Endodermal cell (in vitro differentiated cells): ENCODE results near the gene ARHGEF33. TPM values are rescaled to one million over a fixed set of nuclear protein-coding genes. Genes with fewer than 3 reads are reported as not detected.

Experiments
- DNase-seq: peaks from one replicate; pipeline ENCODE4 v3.0.0-alpha.2; 2017
- H3K27ac ChIP-seq: 2 replicates; pipeline ENCODE4 v1.5.1; 2013; ENCODE audit warnings: mild to moderate bottlenecking, low read depth, low read length, moderate library complexity
- H3K27me3 ChIP-seq: 2 replicates; pipeline ENCODE4 v1.6.1; 2013; ENCODE audit warnings: mild to moderate bottlenecking, low read length, moderate library complexity; ENCODE audit not compliant: insufficient read depth, control insufficient read depth, poor library complexity, severe bottlenecking
- H3K36me3 ChIP-seq: 2 replicates; pipeline ENCODE4 v1.7.0; 2013; ENCODE audit warnings: mild to moderate bottlenecking, low read length, moderate library complexity; ENCODE audit not compliant: control insufficient read depth, insufficient read depth
- H3K4me1 ChIP-seq: one replicate; pipeline ENCODE4 v1.7.0; 2013; ENCODE audit warnings: low read length; ENCODE audit not compliant: control insufficient read depth, insufficient read depth
- H3K4me3 ChIP-seq: 2 replicates; pipeline ENCODE4 v1.5.1; 2013; ENCODE audit warnings: mild to moderate bottlenecking, low read length, moderate library complexity
- H3K9ac ChIP-seq: 2 replicates; pipeline ENCODE4 v1.6.1; 2013; ENCODE audit warnings: mild to moderate bottlenecking, low read length, moderate library complexity; ENCODE audit not compliant: poor library complexity, severe bottlenecking; ENCODE audit errors: extremely low read depth
- H3K9me3 ChIP-seq: 2 replicates; pipeline ENCODE4 v1.6.1; 2013; ENCODE audit warnings: mild to moderate bottlenecking, low read length, moderate library complexity; ENCODE audit not compliant: control insufficient read depth
- H3K27ac Mint-ChIP-seq: 2 replicates; pipeline ENCODE4 v1.8.0; 2020; ENCODE audit warnings: mixed read lengths
- H3K27me3 Mint-ChIP-seq: 2 replicates; pipeline ENCODE4 v1.8.0; 2021; ENCODE audit warnings: mild to moderate bottlenecking, mixed read lengths; ENCODE audit not compliant: insufficient read depth
- H3K36me3 Mint-ChIP-seq: 2 replicates; pipeline ENCODE4 v1.8.0; 2020; ENCODE audit warnings: low read depth, mixed read lengths
- H3K4me1 Mint-ChIP-seq: 2 replicates; pipeline ENCODE4 v1.8.0; 2020; ENCODE audit warnings: mixed read lengths
- H3K4me3 Mint-ChIP-seq: 2 replicates; pipeline ENCODE4 v1.8.0; 2020; ENCODE audit warnings: mild to moderate bottlenecking, moderate library complexity, mixed read lengths
- H3K9me3 Mint-ChIP-seq: 2 replicates; pipeline ENCODE4 v1.8.0; 2020; ENCODE audit warnings: mild to moderate bottlenecking, mixed read lengths
- CTCF ChIP-seq: fragments of 200-600 bp; sonication (generic); conservative IDR thresholded peaks from 2 replicates; pipeline ENCODE4 v1.5.0; 2021; ENCODE audit warnings: antibody characterized with exemption, mild to moderate bottlenecking
- WGBS, 2 experiments: methylation state at CpG; one replicate each; pipeline versions ENCODE4 v1.1.5 to v1.1.7; 2013; ENCODE audit warnings: missing lambda C conversion rate in 2 of 2, mixed read lengths in 1 of 2; ENCODE audit not compliant: insufficient coverage in 1 of 2, insufficient read length in 1 of 2; 5-methylcytosine and 5-hydroxymethylcytosine counted together
- total RNA-seq, 2 donors: library from RNA; stranded (reverse); fragmentation: NEBNext Ultra II Directional in 1 of 2; extraction: Animal tissue kit (Norgen Biotek cat#: 25700) in 1 of 2; gene quantifications; 2 replicates in 1 of 2; 3 replicates in 1 of 2; pipeline ENCODE4 v1.2.1, GENCODE V29; 2021

The ARHGEF33 gene
- total RNA-seq, 2 donors from 2014 or later = 0.57 to 1.00 TPM

- TF ChIP-seq CTCF = no peak
- Mint-ChIP-seq H3K36me3 (peaks cover 22% of the 10 kb centered on the region), H3K9me3 (peaks cover 15% of the 10 kb centered on the region), H3K4me3 (no peak overlapping the region), H3K27me3 (no peaks in the 10 kb centered on the region), H3K27ac (no peak overlapping the region), H3K4me1 (peaks cover 16% of the 10 kb centered on the region)
- no peak overlapping the region for H3K27ac ChIP-seq
- H3K4me3 ChIP-seq = no peak overlapping the region
- no peaks in the 10 kb centered on the region for H3K27me3 ChIP-seq
- 99% methylated on average over 3 of the region's 3 CpGs; no CpG with 5 or more reads in 1 of the 2 experiments for WGBS, 2 experiments
- H3K4me1 ChIP-seq = peaks cover 3% of the 10 kb centered on the region
- peaks cover 21% of the 10 kb centered on the region for H3K9me3 ChIP-seq
- H3K36me3 ChIP-seq = peaks cover 16% of the 10 kb centered on the region
- H3K9ac ChIP-seq = no peak overlapping the region
- DNase-seq = no peak
These were observed 18.2 kb upstream of the ARHGEF33 start for GRCh38 chr2:38871432-38871831.

GRCh38 chr2:38873763-38874162 lies 15.9 kb upstream of the ARHGEF33 start:
- H3K36me3 ChIP-seq = no peaks in the 10 kb centered on the region
- Mint-ChIP-seq H3K4me3 (no peak overlapping the region), H3K9me3 (peaks cover 15% of the 10 kb centered on the region), H3K27me3 (peaks cover 1% of the 10 kb centered on the region), H3K27ac (no peak overlapping the region), H3K36me3 (peaks cover 15% of the 10 kb centered on the region), H3K4me1 (peaks cover 21% of the 10 kb centered on the region)
- H3K27ac ChIP-seq = no peak overlapping the region
- WGBS, 2 experiments = 72 to 100% methylated on average over 2 to 5 of the region's 5 CpGs
- peaks cover 3% of the 10 kb centered on the region for H3K4me1 ChIP-seq
- TF ChIP-seq CTCF = no peak
- H3K9me3 ChIP-seq = peaks cover 21% of the 10 kb centered on the region
- H3K4me3 ChIP-seq = no peak overlapping the region
- DNase-seq = no peak
- no peak overlapping the region for H3K9ac ChIP-seq
- no peaks in the 10 kb centered on the region for H3K27me3 ChIP-seq

- peaks cover 12% of the 10 kb centered on the region for H3K36me3 Mint-ChIP-seq
- Histone ChIP-seq H3K27ac (no peak overlapping the region), H3K36me3 (no peaks in the 10 kb centered on the region), H3K9me3 (peaks cover 19% of the 10 kb centered on the region), H3K9ac (peak overlapping the region; percentile 76), H3K4me1 (no peaks in the 10 kb centered on the region), H3K27me3 (no peaks in the 10 kb centered on the region), H3K4me3 (peak overlapping the region; percentile 93)
- H3K4me1 Mint-ChIP-seq = peaks cover 15% of the 10 kb centered on the region
- H3K27ac Mint-ChIP-seq = peak overlapping the region; percentile 98
- peaks cover 1% of the 10 kb centered on the region for H3K27me3 Mint-ChIP-seq
- H3K9me3 Mint-ChIP-seq = peaks cover 12% of the 10 kb centered on the region
- TF ChIP-seq CTCF = no peak
- peak overlapping the region; percentile 92 for H3K4me3 Mint-ChIP-seq
- no peak for DNase-seq
- WGBS, 2 experiments = 0 to 1% methylated on average over 4 to 10 of the region's 10 CpGs
These were observed 14.5 kb upstream of the ARHGEF33 start for GRCh38 chr2:38875227-38875575.
